Endothelial cell of umbilical vein (primary cell): ENCODE data around the gene ATP2C2. TPM values are rescaled to one million over a fixed set of nuclear protein-coding genes. Genes with fewer than 3 reads are reported as not detected.

Source experiments
- BruUV-seq: library from RNA; stranded (reverse); fragments of 400-500 nt; replicated peaks from 2 replicates; lab custom pipeline; 2021; lab: Mats Ljungman, UMichigan
- CTCF ChIA-PET: fragments of 300-600, 350-600 bp; sonication (Branson Sonifier 250); formaldehyde crosslinking; loops from one replicate; lab custom pipeline; 2021; ENCODE audit warnings: antibody characterized with exemption, inconsistent platforms; lab: Charles Lee
- POLR2A ChIA-PET: fragments of 300-600, 350-600 bp; sonication (Branson Sonifier 250); formaldehyde crosslinking; loops from one replicate; lab custom pipeline; 2021; ENCODE audit warnings: antibody characterized with exemption, inconsistent platforms; lab: Charles Lee
- DNase-seq: peaks from one replicate; pipeline ENCODE4 v3.0.0-alpha.2; 2011; ENCODE audit warnings: low read depth, low spot score
- FAIRE-seq: peaks from 2 replicates; lab custom pipeline; 2011; peaks lifted over from hg19 to GRCh38; lab: Jason Lieb, UNC
- H2AFZ ChIP-seq: 2 replicates; pipeline ENCODE4 v1.6.0; 2012; ENCODE audit warnings: low read depth, low read length, control low read depth, inconsistent platforms
- H3K27ac ChIP-seq: 2 replicates; pipeline ENCODE4 v1.5.1; 2011; ENCODE audit warnings: low read depth, mild to moderate bottlenecking, control low read depth, low read length, moderate library complexity; ENCODE audit not compliant: insufficient read depth
- H3K27me3 ChIP-seq, 2 experiments: 2 replicates each; pipeline versions ENCODE4 v1.6.0 to v1.6.1; 2011; ENCODE audit warnings: low read length in 2 of 2, mixed read lengths in 1 of 2; ENCODE audit not compliant: control insufficient read depth in 2 of 2, insufficient read depth in 2 of 2
- H3K36me3 ChIP-seq, 2 experiments: 2 replicates in 1 of 2; 3 replicates in 1 of 2; pipeline ENCODE4 v1.5.1; 2011; ENCODE audit warnings: low read length in 2 of 2, mild to moderate bottlenecking in 1 of 2, moderate library complexity in 1 of 2; ENCODE audit not compliant: control insufficient read depth in 2 of 2, insufficient read depth in 2 of 2; ENCODE audit errors: extremely low read depth in 1 of 2
- H3K4me1 ChIP-seq: 3 replicates; pipeline ENCODE4 v1.5.1; 2011; ENCODE audit warnings: mild to moderate bottlenecking, low read length; ENCODE audit not compliant: control insufficient read depth, insufficient read depth; ENCODE audit errors: extremely low read depth
- H3K4me2 ChIP-seq: 2 replicates; pipeline ENCODE4 v1.6.1; 2011; ENCODE audit warnings: low read length, control low read depth, mixed read lengths; ENCODE audit not compliant: insufficient read depth
- H3K4me3 ChIP-seq, 3 experiments: fragments of 200-600 bp in 1 of 3; sonication (generic), shearing (Covaris generic) in 1 of 3; replicated peaks in 1 of 3; 2 replicates each; pipeline ENCODE4 v1.5.1; 2011 to 2016; ENCODE audit warnings: control low read depth in 3 of 3, low read length in 3 of 3, mild to moderate bottlenecking in 2 of 3, inconsistent platforms in 1 of 3, low read depth in 1 of 3, moderate library complexity in 1 of 3; ENCODE audit not compliant: insufficient read depth in 1 of 3
- H3K79me2 ChIP-seq: 2 replicates; pipeline ENCODE4 v1.6.0; 2012; ENCODE audit warnings: low read length, inconsistent platforms; ENCODE audit not compliant: control insufficient read depth, insufficient read depth
- H3K9ac ChIP-seq: replicated peaks from 2 replicates; pipeline ENCODE3; 2011; ENCODE audit warnings: low read length, control low read depth; ENCODE audit not compliant: insufficient read depth; ENCODE audit errors: extremely low read depth
- H3K9me1 ChIP-seq: replicated peaks from 3 replicates; pipeline ENCODE4 v1.6.0; 2011; ENCODE audit warnings: mild to moderate bottlenecking, low read length; ENCODE audit not compliant: control insufficient read depth, insufficient read depth; ENCODE audit errors: extremely low read depth
- H3K9me3 ChIP-seq: replicated peaks from 2 replicates; pipeline ENCODE4 v1.5.1; 2012; ENCODE audit warnings: low read length, inconsistent platforms; ENCODE audit not compliant: control insufficient read depth, insufficient read depth
- H4K20me1 ChIP-seq: replicated peaks from 2 replicates; pipeline ENCODE3; 2011; ENCODE audit warnings: mild to moderate bottlenecking, low read length; ENCODE audit not compliant: control insufficient read depth, insufficient read depth; ENCODE audit errors: extremely low read depth
- EZH2 ChIP-seq: IDR thresholded peaks from 2 replicates; pipeline ENCODE4 v1.6.1; 2012; ENCODE audit warnings: borderline replicate concordance, low read depth, mild to moderate bottlenecking, moderate library complexity, low read length, inconsistent platforms; ENCODE audit not compliant: severe bottlenecking
- FOS ChIP-seq: IDR thresholded peaks from 2 replicates; pipeline ENCODE4 v1.6.1; 2011; ENCODE audit warnings: mild to moderate bottlenecking, low read length, moderate library complexity, borderline replicate concordance; ENCODE audit not compliant: insufficient read depth
- GATA2 ChIP-seq: IDR thresholded peaks from 2 replicates; pipeline ENCODE4 v1.7.0; 2011; ENCODE audit warnings: low read depth, mild to moderate bottlenecking, moderate library complexity, mixed read lengths, low read length; ENCODE audit not compliant: insufficient read length, insufficient read depth
- JUN ChIP-seq: IDR thresholded peaks from 2 replicates; pipeline ENCODE4 v1.6.1; 2011; ENCODE audit warnings: borderline replicate concordance, low read depth; ENCODE audit not compliant: insufficient read length, insufficient read depth
- MYC ChIP-seq: IDR thresholded peaks from one replicate; pipeline ENCODE4 v1.6.1; 2011; ENCODE audit warnings: mild to moderate bottlenecking, low read depth, low read length
- POLR2A ChIP-seq: IDR thresholded peaks from 2 replicates; pipeline ENCODE4 v1.6.1; 2012; ENCODE audit warnings: low read depth, mild to moderate bottlenecking, control low read depth, low read length
- POLR2AphosphoS5 ChIP-seq: IDR thresholded peaks from 2 replicates; pipeline ENCODE4 v1.6.1; 2012; ENCODE audit warnings: low read depth, mild to moderate bottlenecking, control low read depth, low read length, moderate library complexity; ENCODE audit not compliant: insufficient read depth
- dilution Hi-C: fragments of 300-500 bp; cut with MboI; formaldehyde crosslinking; loops from one replicate; pipeline ENCODE4 v1.15.0; 2019; ENCODE audit warnings: low sequenced_read_pairs; ENCODE audit not compliant: extremely low pct_ligation_motif_present
- intact Hi-C: fragments of 100-400 bp; cut with micrococcal nuclease; formaldehyde crosslinking; loops from one replicate; pipeline ENCODE4 v1.10.0; 2022
- polyA plus RNA-seq, 4 experiments: library from polyadenylated mRNA; depleted of rRNA in 3 of 4; stranded (reverse) in 3 of 4; unstranded in 1 of 4; fragments of >200 nt; gene quantifications; 2 replicates each; pipeline versions ENCODE4 v1.2.1 to v1.2.3, GENCODE V29; 2011 to 2012; ENCODE audit warnings: missing spikeins in 1 of 4
- total RNA-seq: library from RNA; stranded (reverse); gene quantifications from 2 replicates; pipeline ENCODE4 v1.2.3, GENCODE V29; 2021
- TF ChIP-seq, protein P1 (sequence below): IDR thresholded peaks from 2 replicates; pipeline ENCODE4 v1.6.1; 2011; ENCODE audit not compliant: insufficient read depth, insufficient read length
- TF ChIP-seq, protein P2 (sequence below), 2 donors: IDR thresholded peaks; 1 replicate in 1 of 2; 2 replicates in 1 of 2; pipeline ENCODE4 v1.5.1; 2011; ENCODE audit warnings: low read length in 2 of 2, mild to moderate bottlenecking in 2 of 2, moderate library complexity in 2 of 2, control low read depth in 1 of 2, inconsistent platforms in 1 of 2, low read depth in 1 of 2; ENCODE audit not compliant: insufficient read depth in 1 of 2; ENCODE audit errors: extremely low read depth in 1 of 2

Gene ATP2C2
- total and polyA plus RNA-seq, 2 donors (not counting 3 experiments of a cell fraction or from before 2014, with no cell fraction given) = not detected

DNA sequence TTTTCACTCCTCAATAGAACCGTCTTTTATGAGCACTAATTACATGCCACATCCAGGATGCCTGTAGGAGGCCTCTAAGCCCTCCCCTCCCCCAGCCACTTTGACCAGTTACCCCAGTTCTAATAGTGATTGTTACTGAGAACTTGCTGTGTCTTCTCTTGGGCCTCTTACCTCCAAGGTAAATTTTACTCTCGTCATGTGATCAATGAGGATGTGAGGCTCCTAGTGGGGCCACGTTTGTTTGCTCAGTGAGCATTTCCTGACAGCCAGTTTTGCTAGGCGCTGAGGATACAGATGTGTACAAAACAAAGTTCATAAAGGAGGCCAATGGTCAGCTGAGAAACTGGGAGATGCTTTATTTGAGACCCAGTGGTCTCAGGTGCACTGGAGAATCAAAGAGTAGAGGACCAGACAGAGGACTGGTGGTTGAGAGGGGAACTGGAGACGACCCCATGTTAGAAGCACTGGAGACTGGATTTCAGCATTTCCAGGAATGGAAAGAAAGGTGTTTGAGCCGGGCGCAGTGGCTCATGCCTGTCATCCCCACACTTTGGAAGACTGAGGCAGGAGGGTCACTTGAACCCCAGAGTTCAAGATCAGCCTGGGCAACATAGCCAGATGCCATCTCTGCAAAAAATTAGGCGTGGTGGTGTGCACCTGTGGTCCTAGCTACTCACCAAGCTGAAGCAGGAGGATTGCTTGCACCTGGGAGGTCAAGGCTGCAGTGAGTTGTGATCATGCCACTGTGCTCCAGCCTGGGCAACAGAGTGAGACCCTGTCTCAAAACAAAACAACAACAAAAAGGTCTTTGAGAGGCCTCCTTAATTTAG is 2.6 kb downstream of the ATP2C2 start:
- FAIRE-seq = no peak
- intact Hi-C loops = no loop called here
- H2AFZ ChIP-seq = no peak overlapping the region
- no TSS peak for BruUV-seq
- no peaks in the 10 kb centered on the region for H3K36me3 ChIP-seq
- no peak overlapping the region for H3K4me3 ChIP-seq
- no peaks in the 10 kb centered on the region for H3K4me1 ChIP-seq
- peaks cover 33 to 36% of the 10 kb centered on the region in 2 experiments for H3K27me3 ChIP-seq
- no peak overlapping the region for H3K4me2 ChIP-seq
- TF ChIP-seq FOS = no peak
- TF ChIP-seq, protein P1, sequence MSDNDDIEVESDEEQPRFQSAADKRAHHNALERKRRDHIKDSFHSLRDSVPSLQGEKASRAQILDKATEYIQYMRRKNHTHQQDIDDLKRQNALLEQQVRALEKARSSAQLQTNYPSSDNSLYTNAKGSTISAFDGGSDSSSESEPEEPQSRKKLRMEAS = no peak
- TF ChIP-seq MYC = no peak
- no peak for TF ChIP-seq POLR2AphosphoS5
- dilution Hi-C loops = no loop called here
- no peaks in the 10 kb centered on the region for H3K9me1 ChIP-seq
- ChIA-PET CTCF (no interaction called here), POLR2A (no interaction called here)
- DNase-seq = no peak
- no peaks in the 10 kb centered on the region for H4K20me1 ChIP-seq
- no peak overlapping the region for H3K9ac ChIP-seq
- no peaks in the 10 kb centered on the region for H3K79me2 ChIP-seq
- H3K9me3 ChIP-seq = no peaks in the 10 kb centered on the region
- no peak overlapping the region for H3K27ac ChIP-seq

DNA sequence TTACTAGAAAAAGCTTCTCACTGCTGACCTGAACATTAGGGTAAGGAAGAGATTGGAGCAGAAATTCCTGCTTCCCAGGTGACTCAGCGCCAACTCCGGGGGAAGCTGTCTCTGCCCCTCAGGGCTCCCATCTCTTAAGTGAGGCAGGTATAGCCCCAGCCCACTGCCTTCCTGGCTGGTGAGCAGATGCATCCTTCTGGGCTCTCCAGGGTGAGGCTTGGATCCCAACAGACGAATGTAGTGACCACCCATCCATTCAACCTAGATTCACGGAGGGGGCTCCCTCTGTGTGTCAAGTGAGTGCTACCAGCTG is 3.2 kb downstream of the ATP2C2 start:
- dilution Hi-C loops = no loop called here
- H3K27ac ChIP-seq = no peak overlapping the region

More for the DNA sequence above, 3.2 kb downstream of the ATP2C2 start:
- H2AFZ ChIP-seq = no peak overlapping the region
- no TSS peak for BruUV-seq
- no peaks in the 10 kb centered on the region for H4K20me1 ChIP-seq
- ChIA-PET POLR2A (no interaction called here), CTCF (no interaction called here)
- H3K4me3 ChIP-seq = no peak overlapping the region
- intact Hi-C loops = no loop called here
- TF ChIP-seq MYC = no peak
- TF ChIP-seq, protein P1 = no peak
- no peak for TF ChIP-seq JUN
- no peak for TF ChIP-seq EZH2
- TF ChIP-seq POLR2AphosphoS5 = no peak
- TF ChIP-seq, protein P2, sequence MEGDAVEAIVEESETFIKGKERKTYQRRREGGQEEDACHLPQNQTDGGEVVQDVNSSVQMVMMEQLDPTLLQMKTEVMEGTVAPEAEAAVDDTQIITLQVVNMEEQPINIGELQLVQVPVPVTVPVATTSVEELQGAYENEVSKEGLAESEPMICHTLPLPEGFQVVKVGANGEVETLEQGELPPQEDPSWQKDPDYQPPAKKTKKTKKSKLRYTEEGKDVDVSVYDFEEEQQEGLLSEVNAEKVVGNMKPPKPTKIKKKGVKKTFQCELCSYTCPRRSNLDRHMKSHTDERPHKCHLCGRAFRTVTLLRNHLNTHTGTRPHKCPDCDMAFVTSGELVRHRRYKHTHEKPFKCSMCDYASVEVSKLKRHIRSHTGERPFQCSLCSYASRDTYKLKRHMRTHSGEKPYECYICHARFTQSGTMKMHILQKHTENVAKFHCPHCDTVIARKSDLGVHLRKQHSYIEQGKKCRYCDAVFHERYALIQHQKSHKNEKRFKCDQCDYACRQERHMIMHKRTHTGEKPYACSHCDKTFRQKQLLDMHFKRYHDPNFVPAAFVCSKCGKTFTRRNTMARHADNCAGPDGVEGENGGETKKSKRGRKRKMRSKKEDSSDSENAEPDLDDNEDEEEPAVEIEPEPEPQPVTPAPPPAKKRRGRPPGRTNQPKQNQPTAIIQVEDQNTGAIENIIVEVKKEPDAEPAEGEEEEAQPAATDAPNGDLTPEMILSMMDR (IDR thresholded peaks at IDR 0.05; ENCODE audit: extremely low read depth in 1 of 2, insufficient read depth in 1 of 2, low read depth in 1 of 2, low read length in 2 of 2) = no peak
- TF ChIP-seq POLR2A = no peak
- TF ChIP-seq GATA2 = no peak
- no peak for TF ChIP-seq FOS
- H3K4me1 ChIP-seq = no peaks in the 10 kb centered on the region
- no peaks in the 10 kb centered on the region for H3K36me3 ChIP-seq
- no peaks in the 10 kb centered on the region for H3K9me3 ChIP-seq
- no peaks in the 10 kb centered on the region for H3K9me1 ChIP-seq
- H3K9ac ChIP-seq = no peak overlapping the region
- H3K4me2 ChIP-seq = no peak overlapping the region
- H3K79me2 ChIP-seq = no peaks in the 10 kb centered on the region
- peaks cover 33 to 36% of the 10 kb centered on the region in 2 experiments for H3K27me3 ChIP-seq
- FAIRE-seq (no peak), DNase-seq (no peak)
